PC-3 (cell line): ENCODE results near the gene RPL29. TPM values are rescaled to one million over a fixed set of nuclear protein-coding genes. Genes with fewer than 3 reads are reported as not detected.

Source experiments
- ATAC-seq: fragments of 200-7000 bp; cut with Tn5 transposase; 2 replicates; pipeline ENCODE4 v1.9.1; 2020; ENCODE audit warnings: mild to moderate bottlenecking, moderate library complexity
- BruUV-seq: library from RNA; stranded (reverse); fragments of 400-500 nt; replicated peaks from 2 replicates; lab custom pipeline; 2021; lab: Mats Ljungman, UMichigan
- CTCF ChIA-PET: fragments of 300-600 bp; sonication (Branson Sonifier 250); formaldehyde crosslinking; loops from one replicate; lab custom pipeline; 2022; ENCODE audit warnings: antibody characterized with exemption; lab: Charles Lee
- POLR2A ChIA-PET: fragments of 300-600 bp; sonication (Branson Sonifier 250); formaldehyde crosslinking; loops from one replicate; lab custom pipeline; 2022; ENCODE audit warnings: antibody characterized with exemption; ENCODE audit not compliant: unreplicated experiment; lab: Charles Lee
- DNase-seq: peaks from one replicate; pipeline ENCODE4 v3.0.0-alpha.2; 2015
- H2AFZ ChIP-seq: fragments of 300-600 bp; sonication (generic); 2 replicates; pipeline ENCODE4 v1.6.0; 2016; ENCODE audit warnings: antibody characterized with exemption, low read length
- H3F3A ChIP-seq: fragments of 300-600 bp; sonication (generic); one replicate; pipeline ENCODE4 v1.6.0; 2017; ENCODE audit warnings: antibody characterized with exemption, low read length, control low read depth, mild to moderate bottlenecking; ENCODE audit not compliant: unreplicated experiment
- H3K27ac ChIP-seq: fragments of 300-600 bp; sonication (generic); 2 replicates; pipeline ENCODE4 v1.5.1; 2016; ENCODE audit warnings: mild to moderate bottlenecking, low read length
- H3K27me3 ChIP-seq: fragments of 300-600 bp; sonication (generic); 2 replicates; pipeline ENCODE4 v1.6.1; 2016; ENCODE audit warnings: low read length, mixed read lengths
- H3K36me3 ChIP-seq: fragments of 300-600 bp; sonication (generic); 2 replicates; pipeline ENCODE4 v1.6.1; 2016; ENCODE audit warnings: low read depth, mixed run types, low read length, mixed read lengths
- H3K4me1 ChIP-seq: fragments of 300-600 bp; sonication (generic); 2 replicates; pipeline ENCODE4 v1.5.1; 2016; ENCODE audit warnings: low read length; ENCODE audit not compliant: insufficient read depth
- H3K4me2 ChIP-seq: fragments of 300-600 bp; sonication (generic); 2 replicates; pipeline ENCODE4 v1.6.0; 2016; ENCODE audit warnings: low read length
- H3K4me3 ChIP-seq: fragments of 300-600 bp; sonication (generic); 2 replicates; pipeline ENCODE4 v1.5.1; 2016; ENCODE audit warnings: mild to moderate bottlenecking, low read length, mixed read lengths
- H3K79me2 ChIP-seq: fragments of 300-600 bp; sonication (generic); 2 replicates; pipeline ENCODE4 v1.6.1; 2017; ENCODE audit warnings: low read length, mixed read lengths
- H3K9ac ChIP-seq: fragments of 300-600 bp; sonication (generic); 2 replicates; pipeline ENCODE4 v1.6.0; 2016; ENCODE audit warnings: mild to moderate bottlenecking, low read length
- H3K9me2 ChIP-seq: fragments of 300-600 bp; sonication (generic); replicated peaks from 2 replicates; pipeline ENCODE4 v1.6.1; 2016; ENCODE audit warnings: mixed run types, low read length, mixed read lengths
- H3K9me3 ChIP-seq: fragments of 300-600 bp; sonication (generic); 2 replicates; pipeline ENCODE4 v1.6.1; 2016; ENCODE audit warnings: low read length, mixed read lengths
- H4K20me1 ChIP-seq: fragments of 300-600 bp; sonication (generic); 2 replicates; pipeline ENCODE4 v1.6.1; 2016; ENCODE audit warnings: low read length, mixed read lengths
- EZH2 ChIP-seq: fragments of 300-600 bp; sonication (generic); IDR thresholded peaks from one replicate; pipeline ENCODE4 v1.6.1; 2017; ENCODE audit warnings: antibody characterized with exemption, mild to moderate bottlenecking, low read length; ENCODE audit not compliant: unreplicated experiment
- EZH2phosphoT487 ChIP-seq: fragments of 300-600 bp; sonication (generic); IDR thresholded peaks from 2 replicates; pipeline ENCODE4 v1.6.1; 2018; ENCODE audit warnings: mild to moderate bottlenecking, antibody characterized with exemption, low read length, borderline replicate concordance
- intact Hi-C: fragments of 100-400 bp; cut with micrococcal nuclease; formaldehyde crosslinking; loops from 2 replicates; pipeline ENCODE4 v1.9.0; 2023
- total RNA-seq: library from RNA; depleted of rRNA; stranded (reverse); fragments of >200 nt; gene quantifications from 2 replicates; pipeline ENCODE4 v1.2.3, GENCODE V29; 2014
- TF ChIP-seq, protein P1 (sequence below): fragments of 300-600 bp; sonication (generic); conservative IDR thresholded peaks from 2 replicates; pipeline ENCODE4 v1.5.1; 2017; ENCODE audit warnings: antibody characterized with exemption, low read depth, mild to moderate bottlenecking, low read length

RPL29 gene
- total RNA-seq, 1 experiment from 2014 or later, result 1,807 TPM

GRCh38 chr3:52032702-52033408, 37.2 kb upstream of the RPL29 start:
- BruUV-seq, result no TSS peak

DNA sequence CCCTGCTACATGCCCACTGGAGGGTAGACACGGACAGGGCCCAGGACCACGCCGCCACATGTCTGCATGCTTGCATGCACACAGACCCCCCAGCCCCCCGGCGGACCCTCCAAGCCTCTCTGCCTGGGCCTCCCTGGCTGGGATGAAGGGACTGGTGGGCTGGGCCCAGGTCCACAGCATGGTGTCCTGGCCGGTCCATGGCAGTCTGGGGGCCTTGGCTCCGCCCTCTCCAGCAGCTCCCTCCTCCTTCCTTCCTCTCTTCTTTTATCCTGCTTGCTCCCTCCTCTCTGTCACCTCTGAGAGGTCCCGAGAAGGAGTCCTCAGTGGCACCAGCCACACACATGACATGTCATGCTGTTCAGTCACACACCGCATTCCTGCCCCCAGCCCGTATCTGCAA, 36.2 kb upstream of the RPL29 start:
- CTCF ChIA-PET, result no interaction called here

More at GRCh38 chr3:52032702-52033408, 37.2 kb upstream of the RPL29 start:
- Histone ChIP-seq H3K9me3 (no peaks in the 10 kb centered on the region), H3K36me3 (no peaks in the 10 kb centered on the region), H3K27me3 (no peaks in the 10 kb centered on the region), H4K20me1 (no peaks in the 10 kb centered on the region), H3K27ac (no peak overlapping the region), H3K4me2 (no peak overlapping the region), H3F3A (no peaks in the 10 kb centered on the region), H3K9ac (no peak overlapping the region), H2AFZ (no peak overlapping the region), H3K79me2 (no peaks in the 10 kb centered on the region), H3K4me1 (peaks cover 7% of the 10 kb centered on the region), H3K4me3 (no peak overlapping the region), H3K9me2 (no peaks in the 10 kb centered on the region)
- TF ChIP-seq EZH2phosphoT487, result no peak
- no peak for TF ChIP-seq EZH2
- TF ChIP-seq, protein P1, sequence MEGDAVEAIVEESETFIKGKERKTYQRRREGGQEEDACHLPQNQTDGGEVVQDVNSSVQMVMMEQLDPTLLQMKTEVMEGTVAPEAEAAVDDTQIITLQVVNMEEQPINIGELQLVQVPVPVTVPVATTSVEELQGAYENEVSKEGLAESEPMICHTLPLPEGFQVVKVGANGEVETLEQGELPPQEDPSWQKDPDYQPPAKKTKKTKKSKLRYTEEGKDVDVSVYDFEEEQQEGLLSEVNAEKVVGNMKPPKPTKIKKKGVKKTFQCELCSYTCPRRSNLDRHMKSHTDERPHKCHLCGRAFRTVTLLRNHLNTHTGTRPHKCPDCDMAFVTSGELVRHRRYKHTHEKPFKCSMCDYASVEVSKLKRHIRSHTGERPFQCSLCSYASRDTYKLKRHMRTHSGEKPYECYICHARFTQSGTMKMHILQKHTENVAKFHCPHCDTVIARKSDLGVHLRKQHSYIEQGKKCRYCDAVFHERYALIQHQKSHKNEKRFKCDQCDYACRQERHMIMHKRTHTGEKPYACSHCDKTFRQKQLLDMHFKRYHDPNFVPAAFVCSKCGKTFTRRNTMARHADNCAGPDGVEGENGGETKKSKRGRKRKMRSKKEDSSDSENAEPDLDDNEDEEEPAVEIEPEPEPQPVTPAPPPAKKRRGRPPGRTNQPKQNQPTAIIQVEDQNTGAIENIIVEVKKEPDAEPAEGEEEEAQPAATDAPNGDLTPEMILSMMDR, result no peak
- ChIA-PET POLR2A (no interaction called here), CTCF (no interaction called here)
- intact Hi-C loops, result no loop called here
- ATAC-seq (no peak), DNase-seq (no peak)

More for the DNA sequence above, 36.2 kb upstream of the RPL29 start:
- H2AFZ ChIP-seq, result no peak overlapping the region
- no peaks in the 10 kb centered on the region for H4K20me1 ChIP-seq
- no peak for DNase-seq
- no peak overlapping the region for H3K27ac ChIP-seq
- H3K9me3 ChIP-seq, result no peaks in the 10 kb centered on the region
- no peaks in the 10 kb centered on the region for H3K4me1 ChIP-seq
- ATAC-seq, result no peak
- H3K9me2 ChIP-seq, result no peaks in the 10 kb centered on the region
- no peak overlapping the region for H3K9ac ChIP-seq
- H3K4me2 ChIP-seq, result no peak overlapping the region
- no peaks in the 10 kb centered on the region for H3K27me3 ChIP-seq
- no peaks in the 10 kb centered on the region for H3K36me3 ChIP-seq
- no peaks in the 10 kb centered on the region for H3F3A ChIP-seq
- no TSS peak for BruUV-seq
- H3K79me2 ChIP-seq, result no peaks in the 10 kb centered on the region
- POLR2A ChIA-PET, result no interaction called here
- no peak overlapping the region for H3K4me3 ChIP-seq
- TF ChIP-seq EZH2phosphoT487 (no peak), EZH2 (no peak)
- TF ChIP-seq, protein P1, result no peak
- intact Hi-C loops, result no loop called here
